A549 (cell line): Measurements from ENCODE around the gene LPIN3.

Experiments
- BCL3 ChIP-seq: fragments of >200 bp; sonication (Bioruptor Twin); formaldehyde crosslinking; IDR thresholded peaks from 3 replicates; pipeline ENCODE4 v1.6.1; 2016
- EP300 ChIP-seq, 2 experiments: fragments of >200 bp; sonication (Bioruptor Twin); formaldehyde crosslinking; IDR thresholded peaks; 2 replicates in 1 of 2; 3 replicates in 1 of 2; pipeline ENCODE4 v1.6.1; 2016 to 2017
- MAZ ChIP-seq: fragments of 150-350 bp; IDR thresholded peaks from 2 replicates; pipeline ENCODE4 v1.6.1; 2014; ENCODE audit warnings: antibody characterized with exemption, low read depth, low read length, borderline replicate concordance
- POLR2A ChIP-seq: IDR thresholded peaks from 2 replicates; pipeline ENCODE4 v1.6.1; 2012; ENCODE audit warnings: mild to moderate bottlenecking, low read length
- TF ChIP-seq, protein P1 (sequence below): fragments of >200 bp; sonication (Bioruptor Twin); formaldehyde crosslinking; IDR thresholded peaks from 3 replicates; pipeline ENCODE4 v1.5.1; 2016

DNA sequence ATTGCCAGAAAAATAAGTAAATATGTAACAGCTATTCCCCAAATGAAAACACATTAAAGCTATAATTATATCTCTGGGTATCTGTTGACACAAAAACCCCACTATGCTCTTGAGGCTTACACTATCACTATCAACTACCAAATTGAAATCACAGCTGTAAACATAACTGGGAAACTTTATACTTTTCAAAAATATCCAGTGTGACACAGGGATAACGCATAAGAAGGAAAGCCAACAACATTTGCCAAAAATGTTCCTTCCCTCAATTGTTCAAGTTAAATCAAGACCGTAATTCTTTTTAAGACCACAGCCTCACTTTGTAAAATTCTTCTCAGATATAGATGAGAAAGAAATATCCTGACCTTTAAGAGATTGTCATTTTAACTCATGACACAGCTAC, 26.2 kb upstream of the LPIN3 start:
- TF ChIP-seq, protein P1, sequence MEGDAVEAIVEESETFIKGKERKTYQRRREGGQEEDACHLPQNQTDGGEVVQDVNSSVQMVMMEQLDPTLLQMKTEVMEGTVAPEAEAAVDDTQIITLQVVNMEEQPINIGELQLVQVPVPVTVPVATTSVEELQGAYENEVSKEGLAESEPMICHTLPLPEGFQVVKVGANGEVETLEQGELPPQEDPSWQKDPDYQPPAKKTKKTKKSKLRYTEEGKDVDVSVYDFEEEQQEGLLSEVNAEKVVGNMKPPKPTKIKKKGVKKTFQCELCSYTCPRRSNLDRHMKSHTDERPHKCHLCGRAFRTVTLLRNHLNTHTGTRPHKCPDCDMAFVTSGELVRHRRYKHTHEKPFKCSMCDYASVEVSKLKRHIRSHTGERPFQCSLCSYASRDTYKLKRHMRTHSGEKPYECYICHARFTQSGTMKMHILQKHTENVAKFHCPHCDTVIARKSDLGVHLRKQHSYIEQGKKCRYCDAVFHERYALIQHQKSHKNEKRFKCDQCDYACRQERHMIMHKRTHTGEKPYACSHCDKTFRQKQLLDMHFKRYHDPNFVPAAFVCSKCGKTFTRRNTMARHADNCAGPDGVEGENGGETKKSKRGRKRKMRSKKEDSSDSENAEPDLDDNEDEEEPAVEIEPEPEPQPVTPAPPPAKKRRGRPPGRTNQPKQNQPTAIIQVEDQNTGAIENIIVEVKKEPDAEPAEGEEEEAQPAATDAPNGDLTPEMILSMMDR = no peak
- TF ChIP-seq POLR2A (no peak), MAZ (no peak), EP300 (IDR thresholded peaks at IDR 0.05) (no peak), BCL3 (no peak)
